ENCODE results near the gene LMO7.
A peak's percentile ranks its signal among the peaks of the same experiment; 100 is the strongest.
"Not testable (repeated sequence)": the region's sequence is repeated elsewhere in the genome, so short reads cannot be mapped to it uniquely, and the experiment has no call there.

The LMO7 gene

GRCh38 chr13:75782985-75783384 is 146.9 kb downstream of the LMO7 start:
- no peak for DNase-seq

GRCh38 chr13:75784003-75784402 is 147.9 kb downstream of the LMO7 start:
- no peak for DNase-seq

- DNase-seq = no peak
Measured at GRCh38 chr13:75785130-75785529, 149.0 kb downstream of the LMO7 start.

- DNase-seq = no peak
Measured at GRCh38 chr13:75787249-75787928, 151.3 kb downstream of the LMO7 start.

GRCh38 chr13:75788481-75788981 is 152.4 kb downstream of the LMO7 start:
- peak; percentile 4 for DNase-seq

GRCh38 chr13:75789451-75790197 is 153.5 kb downstream of the LMO7 start:
- no peak for DNase-seq

GRCh38 chr13:75790198-75790970 is 154.3 kb downstream of the LMO7 start:
- DNase-seq = no peak

- no peak for DNase-seq
Measured at GRCh38 chr13:75792526-75793187, 156.5 kb downstream of the LMO7 start.

- not testable (repeated sequence) for DNase-seq
Measured at GRCh38 chr13:75793188-75793567, 157.0 kb downstream of the LMO7 start.

- no peak for DNase-seq
Measured at GRCh38 chr13:75794663-75795062, 158.5 kb downstream of the LMO7 start.

GRCh38 chr13:75795274-75795673 is 159.1 kb downstream of the LMO7 start:
- no peak for DNase-seq

GRCh38 chr13:75796825-75797224 is 160.7 kb downstream of the LMO7 start:
- DNase-seq = no peak

GRCh38 chr13:75797239-75797638 is 161.1 kb downstream of the LMO7 start:
- no peak for DNase-seq

- no peak for DNase-seq
Measured at GRCh38 chr13:75797719-75798118, 161.6 kb downstream of the LMO7 start.

- DNase-seq = no peak
Measured at GRCh38 chr13:75798353-75799255, 162.5 kb downstream of the LMO7 start.

GRCh38 chr13:75800545-75800944 is 164.4 kb downstream of the LMO7 start:
- DNase-seq = no peak

- no peak for DNase-seq
Measured at GRCh38 chr13:75801388-75801945, 165.3 kb downstream of the LMO7 start.

- no peak for DNase-seq
Measured at GRCh38 chr13:75802161-75802560, 166.0 kb downstream of the LMO7 start.

GRCh38 chr13:75803164-75803611 is 167.1 kb downstream of the LMO7 start:
- no peak for DNase-seq

GRCh38 chr13:75804054-75804453 is 167.9 kb downstream of the LMO7 start:
- no peak for DNase-seq

- no peak for DNase-seq
Measured at GRCh38 chr13:75804605-75805004, 168.5 kb downstream of the LMO7 start.

GRCh38 chr13:75806117-75806516 is 170.0 kb downstream of the LMO7 start:
- DNase-seq = no peak
